GM12874 (cell line): Measurements from ENCODE around the gene PTPRO.

Experiments
- TF ChIP-seq, protein P1 (sequence below): IDR thresholded peaks from 2 replicates; pipeline ENCODE4 v1.5.1; 2011; ENCODE audit warnings: low read depth, mild to moderate bottlenecking, control low read depth, low read length, moderate library complexity; ENCODE audit not compliant: insufficient read depth

Gene PTPRO

DNA sequence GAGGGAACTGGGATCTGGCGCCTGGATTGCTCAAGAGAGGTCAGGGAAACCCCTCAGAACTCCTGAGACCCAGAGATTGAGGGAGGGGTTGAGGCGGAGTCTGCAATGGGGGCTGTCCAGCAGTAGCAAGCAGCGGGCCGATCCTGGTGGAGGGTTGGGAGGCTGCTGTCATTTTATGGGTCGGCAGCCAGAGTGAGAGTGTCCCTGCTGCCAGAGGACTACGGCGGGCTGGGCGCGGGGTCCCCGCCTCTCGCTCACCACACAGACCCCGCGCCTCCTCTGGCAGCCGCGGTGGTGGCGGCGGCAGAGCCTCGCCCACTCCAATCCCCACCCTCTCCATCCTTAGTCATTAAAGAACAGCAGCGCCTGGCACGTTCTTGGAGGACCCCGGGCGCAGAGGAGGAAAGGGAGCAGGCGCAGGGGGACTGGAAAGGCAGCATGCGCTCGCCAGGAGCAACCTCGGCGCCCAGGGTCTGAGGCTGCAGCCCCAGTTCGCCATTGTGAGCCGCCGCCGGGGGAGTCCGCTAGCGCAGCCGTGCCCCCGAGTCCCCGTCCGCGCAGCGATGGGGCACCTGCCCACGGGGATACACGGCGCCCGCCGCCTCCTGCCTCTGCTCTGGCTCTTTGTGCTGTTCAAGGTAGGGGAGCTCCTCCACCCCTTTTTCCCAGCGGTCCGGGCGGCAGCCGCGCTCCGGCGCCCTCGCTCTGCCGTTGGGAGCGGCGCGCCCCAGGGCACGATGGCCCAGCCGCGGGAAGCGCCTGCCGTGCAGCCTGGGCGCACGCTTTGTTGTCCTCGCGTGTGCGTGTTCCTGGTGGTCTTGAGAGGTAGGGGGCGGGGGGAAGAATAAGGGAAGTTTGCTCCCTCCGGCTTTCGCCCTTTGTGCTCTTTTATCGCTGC lies at the start of gene PTPRO:
Gene PTPRO, plus strand, starts transcription at position 345 of the 898 bp plus-strand sequence.
- TF ChIP-seq, protein P1, sequence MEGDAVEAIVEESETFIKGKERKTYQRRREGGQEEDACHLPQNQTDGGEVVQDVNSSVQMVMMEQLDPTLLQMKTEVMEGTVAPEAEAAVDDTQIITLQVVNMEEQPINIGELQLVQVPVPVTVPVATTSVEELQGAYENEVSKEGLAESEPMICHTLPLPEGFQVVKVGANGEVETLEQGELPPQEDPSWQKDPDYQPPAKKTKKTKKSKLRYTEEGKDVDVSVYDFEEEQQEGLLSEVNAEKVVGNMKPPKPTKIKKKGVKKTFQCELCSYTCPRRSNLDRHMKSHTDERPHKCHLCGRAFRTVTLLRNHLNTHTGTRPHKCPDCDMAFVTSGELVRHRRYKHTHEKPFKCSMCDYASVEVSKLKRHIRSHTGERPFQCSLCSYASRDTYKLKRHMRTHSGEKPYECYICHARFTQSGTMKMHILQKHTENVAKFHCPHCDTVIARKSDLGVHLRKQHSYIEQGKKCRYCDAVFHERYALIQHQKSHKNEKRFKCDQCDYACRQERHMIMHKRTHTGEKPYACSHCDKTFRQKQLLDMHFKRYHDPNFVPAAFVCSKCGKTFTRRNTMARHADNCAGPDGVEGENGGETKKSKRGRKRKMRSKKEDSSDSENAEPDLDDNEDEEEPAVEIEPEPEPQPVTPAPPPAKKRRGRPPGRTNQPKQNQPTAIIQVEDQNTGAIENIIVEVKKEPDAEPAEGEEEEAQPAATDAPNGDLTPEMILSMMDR = no peak

DNA sequence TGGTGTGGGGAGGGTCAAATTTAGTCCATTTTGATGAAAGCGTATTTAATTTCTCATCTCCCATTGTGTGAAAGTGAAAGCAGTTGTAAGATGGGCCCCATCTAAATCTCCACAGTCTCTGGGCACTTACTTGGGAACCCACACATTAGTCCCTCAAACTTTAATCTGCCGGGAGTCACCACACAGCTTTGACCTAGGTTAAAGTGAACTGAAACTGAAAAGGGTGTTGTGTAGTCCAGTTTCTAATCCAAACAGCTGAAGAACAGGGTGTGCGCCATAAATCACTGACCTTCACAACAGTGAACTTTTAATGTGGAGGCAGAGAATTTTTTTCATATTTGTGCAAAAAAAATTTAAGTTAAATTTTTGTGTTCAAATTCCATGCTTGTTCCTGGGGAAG lies 48.4 kb upstream of the PTPRO start:
- TF ChIP-seq, protein P1 = no peak

DNA sequence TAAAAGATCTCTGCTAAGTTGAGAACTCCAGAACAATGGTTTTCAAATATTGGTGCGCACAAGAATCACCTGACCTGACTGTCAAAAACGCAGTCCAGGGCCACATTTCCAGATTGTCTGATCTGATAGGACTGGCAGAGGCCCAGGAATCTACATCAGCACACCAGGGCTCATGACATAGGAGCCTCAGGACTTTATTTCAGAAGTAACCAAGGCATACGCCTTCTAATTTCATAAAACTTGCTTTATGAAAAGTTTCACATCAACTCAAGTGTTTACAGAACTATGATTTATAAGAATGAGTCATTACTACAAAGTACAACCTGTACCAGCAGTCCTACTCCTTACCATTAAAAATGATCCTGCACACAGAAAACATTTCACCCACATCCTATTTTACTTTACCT lies 47.7 kb upstream of the PTPRO start:
- TF ChIP-seq, protein P1 = no peak

DNA sequence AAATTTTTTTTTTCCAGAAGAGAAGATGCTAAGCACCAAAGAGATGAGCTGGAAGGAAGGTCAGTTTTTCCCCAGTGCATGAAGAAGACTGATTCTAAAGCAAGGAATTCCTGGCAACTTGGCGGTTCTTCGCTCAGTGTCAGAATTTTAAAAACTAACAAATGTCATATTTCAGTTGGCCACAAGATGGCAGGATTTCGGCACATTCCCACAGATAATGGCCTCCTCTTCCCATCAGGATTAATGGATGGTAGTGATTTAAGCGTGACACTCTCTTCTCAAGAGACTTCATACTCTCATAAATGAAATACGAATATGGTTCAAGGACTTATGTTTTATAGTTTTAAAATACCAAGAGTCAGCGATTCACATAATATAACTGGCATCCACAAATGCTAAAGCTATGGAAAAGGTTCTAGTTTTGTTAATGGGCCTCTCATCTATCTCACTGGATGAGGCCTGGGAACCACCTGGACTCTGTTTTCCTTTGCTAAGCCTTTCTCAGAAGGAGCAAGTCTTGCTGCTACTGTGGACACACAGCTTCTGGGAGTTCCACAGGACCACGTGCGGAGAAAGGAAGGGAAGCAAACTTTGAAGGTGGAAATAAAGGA lies 46.1 kb upstream of the PTPRO start:
- TF ChIP-seq, protein P1 = peak; percentile 46; the same call in 1 of the 2 replicates

DNA sequence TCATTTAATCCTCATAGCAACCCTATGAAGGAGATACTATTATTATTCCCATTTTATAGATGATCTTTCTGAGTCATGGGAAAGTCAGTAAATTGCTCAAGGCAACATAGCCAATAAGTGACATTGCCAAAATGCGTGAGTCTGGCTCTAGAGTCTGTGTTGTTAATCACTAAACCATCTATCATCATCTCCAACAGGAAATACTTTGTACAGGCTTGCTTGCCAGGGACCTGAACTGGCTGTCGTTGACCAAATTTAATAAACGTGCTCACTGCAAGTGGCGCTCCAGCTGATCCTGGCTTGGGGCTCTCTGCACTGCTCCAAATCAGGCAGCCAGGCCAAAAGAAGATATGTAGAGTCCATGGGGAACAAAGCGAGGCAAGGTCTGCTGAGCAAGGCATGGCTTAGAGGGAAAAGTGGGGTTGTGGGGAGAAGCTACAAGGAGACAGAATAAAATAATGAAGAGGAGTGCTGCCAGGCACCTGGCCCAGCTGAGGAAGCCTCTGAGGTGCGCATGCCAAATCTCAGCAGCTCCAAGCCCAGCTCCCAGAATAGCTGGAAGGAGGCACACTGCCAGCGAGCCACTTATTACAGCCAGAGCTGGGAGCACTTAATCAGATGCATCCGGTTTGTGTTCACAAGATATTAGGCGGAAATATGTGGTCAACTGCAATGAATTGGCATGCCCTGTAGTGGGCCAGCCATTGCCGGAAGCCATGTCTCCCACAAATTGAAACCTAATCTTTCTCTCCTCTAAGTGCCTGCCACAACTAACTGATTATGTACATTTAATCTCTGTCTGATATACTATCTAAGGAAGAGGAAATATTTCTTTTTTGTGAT lies 43.3 kb upstream of the PTPRO start:
- TF ChIP-seq, protein P1 = peak; percentile 23; the same call in 1 of the 2 replicates

DNA sequence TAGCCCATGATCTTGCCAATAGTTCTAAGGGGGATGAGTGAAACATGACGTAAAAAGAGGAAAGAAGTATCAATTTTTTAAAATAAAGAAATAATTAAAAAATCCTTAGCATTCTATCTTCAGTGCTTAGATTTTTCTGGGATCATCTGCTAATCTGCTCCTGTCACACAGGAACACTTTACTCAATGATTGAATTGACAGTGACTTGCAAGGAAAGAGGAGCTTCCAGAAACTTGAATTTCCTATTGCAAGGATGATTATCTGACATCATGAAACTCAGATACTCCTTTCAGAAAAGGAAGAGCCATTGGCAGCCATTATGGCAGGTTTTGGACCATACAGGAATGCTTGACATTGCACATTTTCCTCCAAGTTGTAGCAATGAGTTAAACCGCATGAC lies 41.4 kb upstream of the PTPRO start:
- TF ChIP-seq, protein P1 = no peak

DNA sequence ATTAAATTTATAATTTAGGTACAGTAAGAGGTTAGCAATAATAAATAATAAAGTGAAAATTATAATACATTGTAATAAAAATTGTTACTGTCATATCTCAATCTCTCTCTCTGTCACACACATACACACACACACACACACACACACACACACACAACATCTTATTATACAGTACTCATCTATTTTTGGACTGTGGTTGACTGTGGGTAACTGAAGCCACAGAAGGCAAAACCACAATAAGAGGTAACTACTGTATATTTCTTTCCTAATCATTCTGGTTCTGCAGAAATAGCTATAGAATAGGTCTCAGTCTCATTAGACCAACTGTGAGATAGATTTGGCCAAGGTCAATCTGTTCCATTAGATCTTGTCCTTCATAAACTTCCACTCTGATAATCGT lies 33.1 kb upstream of the PTPRO start:
- TF ChIP-seq, protein P1 = no peak
